Mesenchymal stem cell (in vitro differentiated cells and primary cell): ENCODE data around the gene CHCHD6.
A peak's percentile ranks its signal among the peaks of the same experiment; 100 is the strongest.

Experiments used
- DNase-seq: peaks from one replicate; pipeline ENCODE4 v3.0.0-alpha.2; 2013
- H2AFZ ChIP-seq: one replicate; pipeline ENCODE4 v1.6.1; 2013; ENCODE audit warnings: low read depth, mild to moderate bottlenecking, control low read depth, inconsistent platforms, low read length, moderate library complexity
- H2AK5ac ChIP-seq: 2 replicates; pipeline ENCODE4 v1.6.1; 2013; ENCODE audit warnings: low read length, moderate library complexity, mild to moderate bottlenecking, inconsistent platforms; ENCODE audit not compliant: severe bottlenecking
- H2BK120ac ChIP-seq: one replicate; pipeline ENCODE4 v1.6.1; 2013; ENCODE audit warnings: low read depth, mild to moderate bottlenecking, inconsistent platforms, low read length, moderate library complexity
- H2BK12ac ChIP-seq, 2 experiments: one replicate each; pipeline ENCODE4 v1.6.1; 2013; ENCODE audit warnings: inconsistent platforms in 2 of 2, low read length in 2 of 2, mild to moderate bottlenecking in 2 of 2, moderate library complexity in 2 of 2, control low read depth in 1 of 2
- H2BK15ac ChIP-seq: one replicate; pipeline ENCODE4 v1.6.1; 2013; ENCODE audit warnings: mild to moderate bottlenecking, low read depth, inconsistent platforms; ENCODE audit not compliant: poor library complexity, severe bottlenecking
- H2BK5ac ChIP-seq: 2 replicates; pipeline ENCODE4 v1.6.1; 2013; ENCODE audit warnings: low read depth, mild to moderate bottlenecking, low read length, control low read depth, inconsistent platforms; ENCODE audit not compliant: poor library complexity, severe bottlenecking
- H3K14ac ChIP-seq, 2 experiments: one replicate each; pipeline ENCODE4 v1.6.1; 2013; ENCODE audit warnings: inconsistent platforms in 2 of 2, low read length in 2 of 2, control low read depth in 1 of 2, mild to moderate bottlenecking in 1 of 2, moderate library complexity in 1 of 2
- H3K18ac ChIP-seq, 2 experiments: one replicate each; pipeline ENCODE4 v1.6.1; 2013; ENCODE audit warnings: inconsistent platforms in 2 of 2, low read length in 2 of 2, control low read depth in 1 of 2, low read depth in 1 of 2, mild to moderate bottlenecking in 1 of 2
- H3K23ac ChIP-seq, 2 experiments: one replicate each; pipeline ENCODE4 v1.6.1; 2013; ENCODE audit warnings: inconsistent platforms in 2 of 2, low read length in 2 of 2, mild to moderate bottlenecking in 2 of 2, moderate library complexity in 2 of 2, control low read depth in 1 of 2
- H3K27ac ChIP-seq: 2 replicates; pipeline ENCODE4 v1.5.1; 2013; ENCODE audit warnings: mild to moderate bottlenecking, moderate library complexity, low read length, control low read depth, inconsistent platforms; ENCODE audit not compliant: poor library complexity, severe bottlenecking
- H3K27me3 ChIP-seq, 2 experiments: 2 replicates each; pipeline versions ENCODE4 v1.6.1 to v1.7.0; 2013; ENCODE audit warnings: low read length in 2 of 2, mild to moderate bottlenecking in 2 of 2, moderate library complexity in 2 of 2, control low read depth in 1 of 2, inconsistent platforms in 1 of 2; ENCODE audit not compliant: control insufficient read depth in 1 of 2, insufficient read depth in 1 of 2
- H3K36me3 ChIP-seq, 2 experiments: 2 replicates each; pipeline versions ENCODE4 v1.6.1 to v1.7.0; 2013; ENCODE audit warnings: low read length in 2 of 2, control low read depth in 1 of 2, inconsistent platforms in 1 of 2, low read depth in 1 of 2, mild to moderate bottlenecking in 1 of 2; ENCODE audit not compliant: insufficient read depth in 2 of 2, control insufficient read depth in 1 of 2
- H3K4ac ChIP-seq, 2 experiments: one replicate each; pipeline ENCODE4 v1.6.1; 2013; ENCODE audit warnings: inconsistent platforms in 2 of 2, low read length in 2 of 2, mild to moderate bottlenecking in 2 of 2, moderate library complexity in 2 of 2, control low read depth in 1 of 2, low read depth in 1 of 2
- H3K4me1 ChIP-seq: 2 replicates; pipeline ENCODE4 v1.6.1; 2013; ENCODE audit warnings: low read depth, low read length, control low read depth; ENCODE audit not compliant: control insufficient read depth, insufficient read depth
- H3K4me2 ChIP-seq: 2 replicates; pipeline ENCODE4 v1.6.1; 2013; ENCODE audit warnings: low read length, mild to moderate bottlenecking, inconsistent platforms; ENCODE audit not compliant: poor library complexity, severe bottlenecking
- H3K4me3 ChIP-seq, 2 experiments: 2 replicates each; pipeline versions ENCODE4 v1.5.1 to v1.7.0; 2013; ENCODE audit warnings: low read length in 2 of 2, mild to moderate bottlenecking in 2 of 2, control low read depth in 1 of 2, low read depth in 1 of 2; ENCODE audit not compliant: insufficient read depth in 1 of 2
- H3K79me1 ChIP-seq: replicated peaks from 2 replicates; pipeline ENCODE4 v1.6.1; 2013; ENCODE audit warnings: mild to moderate bottlenecking, control low read depth, low read length, inconsistent platforms; ENCODE audit not compliant: poor library complexity, severe bottlenecking
- H3K9ac ChIP-seq: 2 replicates; pipeline ENCODE4 v1.7.0; 2013; ENCODE audit warnings: mild to moderate bottlenecking, low read length, moderate library complexity
- H3K9me3 ChIP-seq: 2 replicates; pipeline ENCODE4 v1.7.0; 2013; ENCODE audit warnings: mild to moderate bottlenecking, low read length; ENCODE audit not compliant: control insufficient read depth
- H4K8ac ChIP-seq: one replicate; pipeline ENCODE4 v1.6.1; 2013; ENCODE audit warnings: inconsistent platforms, mild to moderate bottlenecking, low read length, moderate library complexity
- H4K91ac ChIP-seq: one replicate; pipeline ENCODE4 v1.6.1; 2013; ENCODE audit warnings: mild to moderate bottlenecking, low read length, inconsistent platforms
- WGBS: methylation state at CpG from one replicate; pipeline ENCODE4 v1.1.7; 2013; ENCODE audit warnings: mixed read lengths; 5-methylcytosine and 5-hydroxymethylcytosine counted together

Gene CHCHD6

GRCh38 chr3:126921085-126921824 is 217.2 kb downstream of the CHCHD6 start:
- Histone ChIP-seq H3K23ac (no peak overlapping the region), H3K9me3 (no peaks in the 10 kb centered on the region), H3K4me2 (no peak overlapping the region), H2BK120ac (no peak overlapping the region), H3K27ac (no peak overlapping the region), H3K18ac (no peak overlapping the region), H3K9ac (no peak overlapping the region), H2BK15ac (no peak overlapping the region), H2AK5ac (peak overlapping the region; percentile 38), H3K14ac (no peak overlapping the region), H3K4me3 (no peak overlapping the region), H2BK5ac (no peak overlapping the region), H4K8ac (no peak overlapping the region), H2BK12ac (no peak overlapping the region), H3K36me3 (peaks cover 0 to 6% of the 10 kb centered on the region in 2 experiments), H4K91ac (no peak overlapping the region), H3K79me1 (no peaks in the 10 kb centered on the region), H2AFZ (no peak overlapping the region), H3K4me1 (peaks cover 13% of the 10 kb centered on the region), H3K27me3 (no peaks in the 10 kb centered on the region), H3K4ac (no peak overlapping the region)
- WGBS = 77% methylated on average over 5 of the region's 5 CpGs
- DNase-seq = no peak

- Histone ChIP-seq H3K4me3 (no peak overlapping the region), H3K4me2 (no peak overlapping the region), H2AK5ac (no peak overlapping the region), H3K18ac (peak overlapping the region in 1 of 2 experiments; percentile 7), H4K91ac (no peak overlapping the region), H3K4me1 (peaks cover 21% of the 10 kb centered on the region), H3K27me3 (no peaks in the 10 kb centered on the region), H3K79me1 (no peaks in the 10 kb centered on the region), H3K36me3 (no peaks in the 10 kb centered on the region), H2BK15ac (no peak overlapping the region), H2BK5ac (no peak overlapping the region), H3K23ac (no peak overlapping the region), H2BK12ac (no peak overlapping the region), H4K8ac (no peak overlapping the region), H3K9me3 (no peaks in the 10 kb centered on the region), H3K9ac (no peak overlapping the region), H3K14ac (no peak overlapping the region), H3K4ac (no peak overlapping the region), H3K27ac (no peak overlapping the region), H2BK120ac (no peak overlapping the region), H2AFZ (no peak overlapping the region)
- no peak for DNase-seq
- WGBS = 92% methylated on average over 4 of the region's 4 CpGs
Measured at GRCh38 chr3:126922466-126922865, 218.4 kb downstream of the CHCHD6 start.

- no peak overlapping the region for H2AK5ac ChIP-seq
- H3K79me1 ChIP-seq = peaks cover 2% of the 10 kb centered on the region
- H2BK5ac ChIP-seq = no peak overlapping the region
- no peak overlapping the region for H3K4me2 ChIP-seq
- no peak overlapping the region for H3K4ac ChIP-seq
- H3K23ac ChIP-seq = no peak overlapping the region
- no peaks in the 10 kb centered on the region for H3K9me3 ChIP-seq
- H3K4me3 ChIP-seq = no peak overlapping the region
- no peaks in the 10 kb centered on the region for H3K27me3 ChIP-seq
- no peak for DNase-seq
- no peak overlapping the region for H3K9ac ChIP-seq
- no peak overlapping the region for H4K8ac ChIP-seq
- no peak overlapping the region for H2AFZ ChIP-seq
- peak overlapping the region in 1 of 2 experiments; percentile 64 for H3K18ac ChIP-seq
- H4K91ac ChIP-seq = no peak overlapping the region
- H3K14ac ChIP-seq = no peak overlapping the region
- no peak overlapping the region for H2BK120ac ChIP-seq
- H3K4me1 ChIP-seq = peaks cover 27% of the 10 kb centered on the region
- no peak overlapping the region for H2BK15ac ChIP-seq
- H2BK12ac ChIP-seq = peak overlapping the region in 1 of 2 experiments; percentile 6
- WGBS = 93% methylated on average over 6 of the region's 6 CpGs
- H3K36me3 ChIP-seq = no peaks in the 10 kb centered on the region
- no peak overlapping the region for H3K27ac ChIP-seq
Measured at GRCh38 chr3:126923423-126923822, 219.4 kb downstream of the CHCHD6 start.

- H3K14ac ChIP-seq = no peak overlapping the region
- no peak overlapping the region for H2BK120ac ChIP-seq
- H2BK15ac ChIP-seq = no peak overlapping the region
- H3K27ac ChIP-seq = no peak overlapping the region
- WGBS = 94% methylated on average over 7 of the region's 7 CpGs
- H3K9ac ChIP-seq = no peak overlapping the region
- peak overlapping the region in 1 of 2 experiments; percentile 6 for H2BK12ac ChIP-seq
- H3K4me1 ChIP-seq = peaks cover 27% of the 10 kb centered on the region
- peaks cover 4% of the 10 kb centered on the region for H3K79me1 ChIP-seq
- no peak overlapping the region for H4K8ac ChIP-seq
- H3K4ac ChIP-seq = no peak overlapping the region
- no peaks in the 10 kb centered on the region for H3K27me3 ChIP-seq
- no peak overlapping the region for H2BK5ac ChIP-seq
- H3K4me3 ChIP-seq = no peak overlapping the region
- no peaks in the 10 kb centered on the region for H3K9me3 ChIP-seq
- no peak for DNase-seq
- H3K23ac ChIP-seq = no peak overlapping the region
- H3K18ac ChIP-seq = no peak overlapping the region
- H2AFZ ChIP-seq = no peak overlapping the region
- H4K91ac ChIP-seq = no peak overlapping the region
- H3K4me2 ChIP-seq = no peak overlapping the region
- no peak overlapping the region for H2AK5ac ChIP-seq
- no peaks in the 10 kb centered on the region for H3K36me3 ChIP-seq
Measured at GRCh38 chr3:126923895-126924294, 219.9 kb downstream of the CHCHD6 start.
